NCI-H2081 treated with DMSO at 0.1 percent for 48 hours (cell line): ENCODE results near the gene CYB561D1.

Experiments used
- DNase-seq: peaks from one replicate; lab custom pipeline; 2025; lab: John Stamatoyannopoulos, UW

The CYB561D1 gene

DNA sequence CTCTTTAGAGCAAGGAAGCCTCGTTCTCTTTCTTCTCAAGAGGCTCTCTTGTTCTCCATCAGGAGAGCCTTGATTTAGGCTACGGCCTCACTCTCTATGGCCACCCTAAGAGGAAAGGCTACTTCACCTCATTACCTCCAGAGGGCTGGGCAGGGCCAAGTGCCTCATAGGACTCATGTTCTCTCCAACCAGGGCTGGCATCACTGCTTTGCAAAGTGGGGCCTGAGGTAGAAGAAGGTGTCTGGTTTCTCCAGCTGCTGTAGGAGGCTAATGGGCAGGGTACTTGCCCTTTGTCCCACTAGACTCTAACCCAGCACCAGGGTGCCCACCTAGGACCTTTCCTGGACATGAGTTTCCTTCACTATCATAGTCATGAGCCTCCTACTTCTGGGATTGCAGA lies 12.2 kb upstream of the CYB561D1 start:
- no peak for DNase-seq

- no peak for DNase-seq
These were observed 11.7 kb upstream of the CYB561D1 start for GRCh38 chr1:109482242-109482641.

GRCh38 chr1:109482791-109483671 lies 10.9 kb upstream of the CYB561D1 start:
- DNase-seq, result no peak

DNA sequence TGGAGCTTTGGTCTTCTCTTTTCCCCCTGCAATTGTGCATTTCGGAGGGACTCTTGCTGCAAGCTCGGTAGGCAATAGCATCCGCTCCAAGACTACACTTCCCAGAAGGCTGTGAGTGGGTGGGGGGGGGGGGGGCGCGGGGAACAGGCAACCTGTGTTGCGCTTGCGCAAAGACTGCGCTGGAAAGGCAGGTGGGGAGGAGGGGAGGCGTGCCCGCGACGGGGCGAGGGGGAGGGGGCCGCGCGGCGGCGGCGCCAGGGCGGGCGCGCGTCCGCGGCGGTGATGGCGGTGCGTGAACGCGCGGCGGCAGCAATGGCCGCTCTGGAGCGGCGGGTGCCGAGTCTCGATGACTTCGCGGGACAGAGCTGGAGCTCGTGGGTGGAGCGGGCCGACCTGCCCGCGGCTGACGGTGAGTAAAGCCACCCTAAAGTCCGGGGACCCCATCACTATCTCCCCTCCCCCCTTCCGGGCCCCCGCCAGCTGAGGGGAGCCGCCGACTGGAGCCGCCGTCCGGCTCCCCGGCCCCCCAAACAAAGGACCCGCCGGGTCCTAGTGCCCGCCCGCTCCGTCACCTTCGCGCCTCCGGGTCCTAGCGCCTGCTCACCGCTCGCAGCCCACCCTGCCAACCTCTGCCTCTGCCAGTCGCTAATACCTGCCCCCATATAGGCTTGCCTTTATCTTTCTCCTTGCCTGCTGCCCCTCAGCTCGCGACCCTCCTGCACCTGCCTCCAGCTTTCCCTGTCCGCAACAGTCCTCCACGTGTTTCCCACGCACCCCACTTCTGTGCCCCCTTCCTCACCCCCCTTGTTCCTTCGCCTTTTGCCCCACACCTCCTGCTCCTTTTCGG lies 10.0 kb upstream of the CYB561D1 start, which contains the start of gene ATXN7L2:
TSS of gene ATXN7L2 (plus strand) at position 234 of the 847 bp plus-strand sequence. CDS start at position 283, 49 bp downstream.
- DNase-seq, result peak; percentile 16

DNA sequence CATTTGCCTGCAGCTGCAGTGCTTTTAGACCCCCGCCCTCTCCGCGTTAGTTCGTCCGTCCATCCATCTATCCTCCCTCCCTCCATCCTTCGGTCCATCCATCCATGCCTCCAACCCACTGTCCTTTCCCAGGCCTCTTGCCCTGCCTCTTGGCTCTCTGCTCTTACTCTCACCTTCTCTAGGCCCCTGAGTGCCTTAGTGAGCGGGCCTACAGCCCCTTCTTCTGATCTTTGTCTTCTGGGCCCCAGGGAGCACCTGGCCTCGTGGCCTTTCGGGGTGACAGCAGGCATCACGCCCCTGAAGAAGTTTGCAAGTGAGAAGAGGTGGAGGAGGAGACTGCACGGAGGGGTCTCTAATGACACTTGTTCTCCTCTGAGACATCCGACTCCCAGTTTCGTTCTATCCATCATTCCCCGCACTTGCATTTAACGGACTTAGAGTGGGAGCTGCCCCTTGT lies 9.3 kb upstream of the CYB561D1 start:
- DNase-seq, result no peak

GRCh38 chr1:109485001-109485400 lies 8.9 kb upstream of the CYB561D1 start:
- no peak for DNase-seq

DNA sequence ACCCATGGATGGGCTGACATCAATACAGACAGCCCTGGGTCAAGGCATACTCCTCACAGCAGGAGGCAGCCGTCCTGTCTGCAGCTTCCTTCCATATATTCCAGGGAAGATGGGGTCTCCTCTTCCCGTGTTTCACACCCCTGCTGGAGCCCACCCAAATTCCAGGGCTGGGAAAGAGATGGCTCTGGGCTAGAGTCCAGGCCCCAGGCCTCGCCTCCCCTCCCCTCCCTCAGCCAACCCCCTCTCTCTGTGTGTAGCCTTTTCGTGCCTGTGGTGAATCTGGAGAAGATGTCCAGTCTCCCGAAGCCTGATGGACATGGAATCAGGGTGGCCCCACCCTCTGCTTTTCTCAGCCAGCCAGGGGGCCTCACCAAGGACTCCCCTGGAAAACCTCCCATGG lies 6.6 kb upstream of the CYB561D1 start:
- no peak for DNase-seq

- no peak for DNase-seq
These were observed 5.7 kb upstream of the CYB561D1 start for GRCh38 chr1:109488201-109488600.

DNA sequence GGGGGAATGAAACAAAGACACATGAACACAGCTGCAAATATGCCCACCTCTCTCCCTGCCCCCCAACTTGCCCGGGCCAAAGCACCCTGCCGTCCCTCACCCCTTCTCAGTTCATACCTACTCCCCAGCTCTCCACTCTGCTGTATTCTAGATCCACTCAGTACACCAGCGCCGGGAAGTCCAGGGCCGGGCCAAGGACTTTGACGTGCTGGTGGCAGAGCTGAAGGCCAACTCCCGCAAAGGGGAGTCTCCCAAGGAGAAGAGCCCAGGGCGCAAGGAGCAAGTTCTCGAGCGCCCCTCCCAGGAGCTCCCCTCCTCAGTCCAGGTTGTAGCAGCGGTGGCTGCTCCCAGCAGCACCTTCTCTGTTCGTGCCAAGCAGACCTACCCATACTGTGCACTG lies 5.2 kb upstream of the CYB561D1 start:
- no peak for DNase-seq

- DNase-seq, result no peak
These were observed 3.6 kb upstream of the CYB561D1 start for GRCh38 chr1:109490029-109490933.

GRCh38 chr1:109490934-109491302 lies 3.0 kb upstream of the CYB561D1 start:
- no peak for DNase-seq

GRCh38 chr1:109491372-109491771 lies 2.5 kb upstream of the CYB561D1 start:
- DNase-seq, result no peak

DNA sequence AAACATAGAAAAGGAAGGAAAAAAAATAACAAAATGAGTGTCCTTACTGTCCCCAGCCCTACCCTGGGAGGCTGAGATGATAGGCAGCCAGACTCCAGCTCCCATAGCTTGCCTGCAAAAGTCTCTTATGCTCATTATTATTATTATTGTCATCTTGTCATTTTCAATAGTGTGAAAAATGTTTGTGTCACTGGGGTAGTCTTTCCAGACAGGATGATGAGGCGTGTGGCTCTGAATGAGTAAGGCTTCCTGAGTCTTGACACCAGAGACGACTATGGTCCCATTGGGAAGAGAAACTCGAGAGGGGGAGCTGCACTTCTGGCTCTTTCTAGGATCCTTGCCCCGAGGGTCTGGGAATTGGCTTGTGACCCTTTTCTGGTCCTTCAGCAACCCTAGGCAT lies 1.1 kb upstream of the CYB561D1 start:
- no peak for DNase-seq

- no peak for DNase-seq
These were observed 667 bp upstream of the CYB561D1 start for GRCh38 chr1:109493227-109493626.

DNA sequence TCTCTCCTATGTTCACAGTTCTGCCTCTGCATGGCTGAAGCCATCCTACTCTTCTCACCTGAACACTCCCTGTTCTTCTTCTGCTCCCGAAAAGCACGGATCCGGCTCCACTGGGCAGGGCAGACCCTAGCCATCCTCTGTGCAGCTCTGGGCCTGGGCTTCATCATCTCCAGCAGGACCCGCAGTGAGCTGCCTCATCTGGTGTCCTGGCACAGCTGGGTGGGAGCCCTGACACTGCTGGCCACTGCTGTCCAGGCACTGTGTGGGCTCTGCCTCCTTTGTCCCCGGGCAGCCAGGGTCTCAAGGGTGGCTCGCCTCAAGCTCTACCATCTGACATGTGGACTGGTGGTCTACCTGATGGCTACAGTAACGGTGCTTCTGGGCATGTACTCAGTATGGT lies 1.8 kb downstream of the CYB561D1 start:
- no peak for DNase-seq

GRCh38 chr1:109497449-109498160 lies 3.7 kb downstream of the CYB561D1 start:
- DNase-seq, result no peak

- no peak for DNase-seq
These were observed 4.4 kb downstream of the CYB561D1 start for GRCh38 chr1:109498161-109498801.

GRCh38 chr1:109499081-109499480 lies 5.2 kb downstream of the CYB561D1 start:
- DNase-seq, result no peak

- DNase-seq, result no peak
These were observed 6.0 kb downstream of the CYB561D1 start for GRCh38 chr1:109499661-109500536.

DNA sequence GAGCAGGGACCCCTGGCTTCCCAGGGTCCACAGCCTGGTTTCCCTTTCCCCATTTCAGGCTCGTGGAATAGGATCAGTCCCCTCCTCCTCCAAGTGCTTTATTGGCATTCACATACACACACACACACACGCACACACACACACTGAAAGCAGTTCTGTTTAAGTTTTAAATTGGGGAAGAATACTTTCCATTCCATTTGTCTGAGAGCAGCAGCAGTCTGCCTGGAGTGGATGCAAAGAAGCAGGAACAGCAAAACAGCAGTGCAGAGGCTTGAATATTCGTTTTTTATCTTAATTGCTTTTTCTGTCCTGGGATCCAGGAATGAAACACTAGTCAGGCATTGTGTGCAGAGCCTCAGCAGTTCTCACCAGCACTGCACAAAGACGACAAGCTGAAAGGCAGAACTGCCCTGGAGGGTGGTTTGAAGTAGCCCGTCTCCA lies 7.1 kb downstream of the CYB561D1 start:
- DNase-seq, result no peak
